Stimulated activated CD4-positive, alpha-beta T cell treated with anti-CD3 and anti-CD28 coated beads, Interleukin-12 subunit alpha, Interleukin-12 subunit beta, amount 100 ng/mL, for 24 hours (primary cell): Measurements from ENCODE around the gene INHBC.

ENCODE experiments used
- DNase-seq, 2 experiments: peaks; one replicate each; pipeline ENCODE4 v3.0.0-alpha.2; 2020; ENCODE audit warnings: low read depth in 2 of 2

Gene INHBC

GRCh38 chr12:57469296-57470164 is 34.9 kb downstream of the INHBC start:
- no peak for DNase-seq

- DNase-seq, result no peak
These were observed 35.8 kb downstream of the INHBC start for GRCh38 chr12:57470286-57470969.

- DNase-seq, result no peak
These were observed 36.5 kb downstream of the INHBC start for GRCh38 chr12:57470970-57471656.

- no peak for DNase-seq
These were observed 37.1 kb downstream of the INHBC start for GRCh38 chr12:57471661-57472060.

- DNase-seq, result no peak
These were observed 37.8 kb downstream of the INHBC start for GRCh38 chr12:57472391-57472790.

- no peak for DNase-seq
These were observed 38.8 kb downstream of the INHBC start for GRCh38 chr12:57473392-57473791.

GRCh38 chr12:57473886-57474285 is 39.3 kb downstream of the INHBC start:
- DNase-seq, result no peak

GRCh38 chr12:57474430-57474829 is 39.8 kb downstream of the INHBC start:
- no peak for DNase-seq

- DNase-seq, result no peak
These were observed 40.3 kb downstream of the INHBC start for GRCh38 chr12:57474862-57475261.

- no peak for DNase-seq
These were observed 40.9 kb downstream of the INHBC start for GRCh38 chr12:57475271-57476161.

GRCh38 chr12:57476162-57476992 is 41.8 kb downstream of the INHBC start:
- peak; percentile 45 to 76 for DNase-seq

- no peak for DNase-seq
These were observed 42.6 kb downstream of the INHBC start for GRCh38 chr12:57476993-57477709.

- no peak for DNase-seq
These were observed 43.4 kb downstream of the INHBC start for GRCh38 chr12:57477710-57478681.

- no peak for DNase-seq
These were observed 44.4 kb downstream of the INHBC start for GRCh38 chr12:57479043-57479375.

GRCh38 chr12:57479376-57480115 is 45.0 kb downstream of the INHBC start, which contains the start of gene ARHGAP9:
TSS of gene ARHGAP9 (minus strand) at chr12:57479866. CDS start at chr12:57479406, 460 bp downstream.
- DNase-seq, result no peak

- no peak for DNase-seq
These were observed 47.1 kb downstream of the INHBC start for GRCh38 chr12:57481671-57482070.

GRCh38 chr12:57483466-57483865 is 48.9 kb downstream of the INHBC start:
- no peak for DNase-seq

- no peak for DNase-seq
These were observed 51.1 kb downstream of the INHBC start for GRCh38 chr12:57485695-57486094.
